HG03060 (cell line): ENCODE results near the gene MATCAP1.

Experiments
- ATAC-seq: cut with Tn5 transposase; IDR thresholded peaks from one replicate; pipeline ENCODE4 v1.9.1; 2021; ENCODE audit warnings: low read depth, moderate number of reproducible peaks; ENCODE audit not compliant: unreplicated experiment

MATCAP1 gene

DNA sequence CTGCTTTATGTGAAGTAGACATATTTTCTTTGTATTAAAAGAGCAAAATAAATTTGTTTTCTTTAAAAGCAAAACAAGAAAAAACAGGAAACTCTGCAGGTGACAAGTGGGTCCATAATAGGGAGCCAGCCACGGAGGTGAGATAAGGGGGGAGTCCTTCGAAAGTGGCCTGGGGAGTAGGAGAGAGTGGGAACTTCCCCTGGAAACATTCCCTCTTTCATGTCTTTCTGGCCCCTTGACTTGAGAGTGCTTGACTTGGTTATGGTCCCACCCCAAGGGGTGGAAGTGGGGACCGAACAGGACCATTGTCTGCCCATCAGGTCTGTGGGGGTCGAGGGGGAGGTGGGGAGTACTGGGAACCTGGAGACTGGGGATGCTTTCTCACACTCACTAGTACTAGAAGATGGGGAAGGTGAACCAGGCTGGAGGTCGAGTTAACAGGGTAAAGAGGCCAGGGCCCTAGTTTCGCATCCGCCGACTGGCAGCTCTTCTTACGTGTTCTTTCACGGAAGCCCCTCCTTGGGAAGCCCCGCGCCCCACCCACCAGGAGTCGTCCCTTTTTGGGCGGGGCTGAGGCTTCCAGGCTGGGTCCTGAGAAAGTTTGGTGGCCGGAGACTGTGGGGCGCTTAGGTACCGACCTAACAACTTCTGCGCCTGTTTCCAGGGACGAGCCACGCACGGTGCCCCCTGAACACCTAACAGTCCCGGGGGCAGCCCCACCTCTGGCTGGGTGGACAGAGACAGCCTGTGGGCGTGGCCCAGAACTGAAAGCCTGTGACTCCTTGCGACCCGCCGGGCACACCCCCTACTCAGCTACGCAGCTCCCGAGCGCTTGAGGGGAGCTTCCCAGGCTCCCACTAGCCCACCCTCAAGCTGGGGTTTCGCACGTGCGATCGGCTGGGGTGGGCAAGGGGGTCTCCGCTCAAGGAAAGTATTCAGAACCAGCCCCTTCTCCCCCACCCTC is 24.8 kb downstream of the MATCAP1 start:
- peak; percentile 31 for ATAC-seq

DNA sequence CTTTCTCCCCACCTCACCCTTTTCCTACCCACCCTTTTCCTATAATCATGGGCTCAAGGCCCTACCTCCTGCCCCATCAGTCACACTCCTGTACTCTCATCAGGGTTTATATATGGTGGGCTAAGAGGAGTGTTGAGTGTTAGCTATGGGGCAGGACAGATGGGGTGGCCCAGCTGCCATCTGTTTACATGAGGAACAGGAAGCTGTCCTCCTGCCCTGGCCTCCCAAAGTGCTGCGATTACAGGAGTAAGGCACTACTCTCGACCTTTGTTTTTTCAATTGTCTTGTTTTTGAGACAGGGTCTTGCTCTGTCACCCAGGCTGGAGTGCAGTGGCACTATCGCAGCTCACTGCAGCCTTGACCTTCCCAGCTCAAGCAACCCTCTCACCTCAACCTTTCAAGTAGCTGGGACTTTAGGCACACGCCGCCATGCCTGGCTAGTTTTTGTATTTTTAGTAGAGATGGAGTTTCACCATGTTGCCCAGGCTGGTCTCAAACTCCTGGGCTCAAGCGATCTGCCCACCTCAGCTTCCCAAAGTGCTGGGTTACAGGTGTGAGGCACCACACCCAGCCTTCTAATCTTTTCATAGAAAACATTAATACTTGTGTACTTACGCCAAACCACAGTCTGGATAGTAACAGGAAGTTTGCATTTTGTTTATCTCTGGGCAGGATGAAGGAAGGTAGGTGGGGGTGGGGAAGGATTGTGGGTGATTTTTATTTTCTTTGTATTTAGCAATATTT is 25.7 kb downstream of the MATCAP1 start:
- ATAC-seq, result no peak

DNA sequence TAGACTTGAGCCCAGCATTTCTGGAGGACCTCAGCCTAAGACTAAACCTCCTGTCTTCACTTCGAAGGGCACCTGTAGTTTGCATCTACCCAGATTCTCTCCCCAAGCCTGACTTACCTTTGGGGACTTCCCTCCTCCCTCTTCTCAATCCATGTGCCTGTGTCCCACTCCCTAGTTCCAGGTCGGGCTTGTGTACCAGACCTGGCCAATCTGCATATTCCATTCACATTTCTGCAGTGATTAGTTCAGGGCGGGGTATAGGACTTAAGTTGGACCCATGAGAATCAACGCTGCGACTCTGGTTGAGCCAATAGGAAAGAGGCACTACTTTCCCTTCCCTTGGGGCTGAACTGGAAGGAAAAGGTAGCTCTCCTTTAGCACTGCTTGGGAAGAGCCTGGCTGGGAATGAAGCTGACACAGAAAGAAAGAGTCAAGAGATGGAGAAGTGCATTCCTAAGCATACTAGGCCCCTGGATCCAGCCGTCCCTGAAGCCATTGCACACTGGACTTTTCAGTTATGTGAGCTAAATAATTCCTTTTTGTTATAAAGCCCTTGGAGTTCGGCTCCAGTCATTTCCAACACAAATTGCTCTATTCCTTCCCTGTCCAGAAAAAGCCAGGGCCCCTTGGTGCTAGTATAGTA is 26.5 kb downstream of the MATCAP1 start:
- ATAC-seq, result no peak

DNA sequence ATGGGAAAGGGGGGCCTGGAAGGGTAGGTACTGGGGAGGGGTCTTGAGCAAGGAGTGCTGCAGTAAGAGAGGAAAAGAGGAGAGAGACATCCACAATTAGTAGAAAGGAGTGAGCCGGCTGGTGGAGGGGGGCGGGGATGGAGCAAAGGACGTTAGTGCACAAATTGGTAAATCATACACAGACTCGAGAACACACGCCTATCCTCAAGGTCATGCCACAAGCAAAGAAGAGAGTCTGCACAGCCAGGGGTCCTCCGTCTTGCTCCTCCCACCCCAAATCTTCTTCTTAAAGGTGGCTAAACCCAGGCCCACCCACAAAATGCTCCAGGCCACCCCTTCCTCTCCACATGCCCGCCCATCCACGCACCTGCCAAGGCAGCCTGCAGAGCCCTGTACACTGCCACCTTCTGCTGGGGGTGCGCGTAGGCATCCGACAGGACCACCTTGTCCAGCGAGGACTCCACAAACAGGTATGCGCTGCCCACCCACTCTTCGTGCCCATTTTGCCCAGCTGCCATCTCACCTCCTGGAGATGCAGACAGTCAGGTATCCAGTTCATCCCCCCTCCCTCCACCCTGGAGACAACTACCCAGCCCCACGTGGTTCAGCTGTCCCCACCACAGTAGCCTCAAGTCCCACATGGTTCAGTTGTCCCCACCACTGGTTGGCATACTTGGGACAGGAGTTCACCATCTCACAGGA is 27.5 kb downstream of the MATCAP1 start:
- no peak for ATAC-seq

DNA sequence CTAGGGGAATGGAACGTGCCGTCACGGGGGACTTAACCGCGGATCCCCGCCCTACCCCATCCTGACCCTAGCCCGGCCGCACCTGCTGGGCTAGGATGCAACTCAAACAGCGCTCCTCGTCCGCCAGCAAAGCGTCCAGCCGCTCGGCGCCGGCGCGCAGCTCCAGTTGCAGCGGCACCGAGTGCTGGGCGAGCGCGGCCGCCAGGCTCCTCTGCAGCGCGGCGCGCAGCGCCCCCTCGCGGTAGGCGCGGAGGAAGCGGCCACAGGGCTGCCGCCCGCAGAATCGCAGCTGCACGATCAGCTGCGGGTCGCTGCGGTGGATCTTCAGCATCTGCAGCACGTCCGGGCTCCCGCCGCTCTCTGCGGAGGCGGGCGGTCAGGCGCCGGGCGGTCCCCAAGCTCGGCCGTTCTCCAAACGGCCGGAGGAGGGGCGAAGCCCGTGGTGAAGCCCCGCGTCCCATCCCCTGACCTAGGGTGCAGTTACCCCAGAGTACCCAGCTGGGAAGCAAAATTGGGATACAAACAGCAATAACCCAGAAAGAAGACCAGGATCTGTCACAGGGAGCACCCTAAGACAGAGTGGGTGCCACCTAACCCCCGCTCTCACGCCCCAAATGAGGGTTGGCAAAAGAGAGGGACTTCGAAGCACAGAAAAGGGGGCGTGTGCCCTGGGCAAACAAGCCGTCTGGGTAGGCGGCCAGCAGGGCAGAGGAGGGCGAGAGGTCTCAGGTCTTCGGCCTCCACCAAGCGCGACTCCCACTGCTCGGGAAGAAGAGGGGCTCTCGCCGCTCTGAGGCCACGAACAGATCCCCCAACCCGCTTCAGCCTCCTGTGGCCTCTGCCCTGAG is 28.2 kb downstream of the MATCAP1 start:
- no peak for ATAC-seq

DNA sequence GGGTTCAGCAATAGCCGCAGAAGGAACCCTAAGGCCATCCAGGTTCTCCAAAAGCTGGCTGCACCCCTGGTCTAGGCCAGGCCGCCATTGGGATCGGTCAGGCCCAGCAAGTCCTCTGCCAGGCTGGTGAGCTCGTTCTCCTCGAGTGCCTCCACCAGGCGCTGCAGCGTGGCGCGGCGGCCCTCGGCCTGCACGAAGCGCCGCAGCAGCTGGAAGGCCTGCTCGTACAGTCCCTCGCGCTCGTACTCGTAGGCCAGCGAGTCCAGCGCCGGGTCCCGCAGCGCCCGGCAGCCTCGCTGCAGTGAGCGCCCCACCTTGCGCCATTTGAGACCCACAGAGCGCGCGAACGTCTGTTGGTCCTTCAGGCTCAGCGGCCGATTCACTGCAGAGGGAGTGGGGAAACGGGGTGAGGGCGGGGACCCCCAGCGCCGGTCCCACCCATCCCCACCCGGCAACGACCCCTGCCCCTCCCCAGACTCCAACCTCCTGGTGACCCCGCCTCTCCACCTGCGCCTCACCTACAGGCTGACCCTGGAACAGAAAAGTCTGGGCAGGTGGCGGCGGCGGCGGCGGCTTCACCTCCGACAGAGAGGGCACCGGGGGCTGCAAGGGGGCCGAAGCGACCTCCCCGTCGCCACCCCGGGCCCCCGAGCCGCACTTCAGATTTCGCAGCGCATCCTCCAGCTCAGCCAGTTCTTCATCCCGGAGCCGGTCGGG is 29.0 kb downstream of the MATCAP1 start:
- ATAC-seq, result no peak

DNA sequence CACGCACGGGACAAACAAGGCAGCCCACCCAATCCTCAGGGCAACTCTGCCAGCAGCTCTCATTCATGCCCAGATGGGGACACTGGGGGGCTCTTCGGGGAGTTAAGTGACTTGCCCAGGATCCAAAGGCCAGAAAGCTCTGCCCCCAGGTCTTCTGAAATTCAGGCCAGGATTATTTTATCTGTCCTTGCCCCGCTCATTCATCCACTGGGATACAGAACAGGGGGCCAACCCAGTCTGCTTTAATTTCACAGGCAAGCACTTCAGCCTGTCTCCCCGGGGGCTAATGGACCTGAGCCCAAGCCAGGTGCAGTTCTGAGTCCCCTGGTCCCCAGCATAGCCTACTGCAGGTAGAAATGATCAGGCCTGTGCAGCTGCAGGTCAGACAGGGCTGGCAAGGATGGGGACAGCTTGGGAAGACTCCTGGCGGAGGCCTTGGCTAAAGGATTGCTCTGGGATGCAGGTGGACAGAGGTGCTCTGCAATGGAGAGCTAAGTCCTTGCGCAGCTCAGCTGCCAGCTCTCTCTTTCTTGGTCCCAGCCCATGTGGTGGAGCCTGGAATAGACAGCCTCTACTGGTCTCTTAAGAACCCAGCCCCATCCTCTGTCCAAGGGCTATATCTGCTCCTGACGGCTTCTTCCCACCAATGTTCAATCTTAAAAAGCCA is 32.2 kb downstream of the MATCAP1 start:
- no peak for ATAC-seq

DNA sequence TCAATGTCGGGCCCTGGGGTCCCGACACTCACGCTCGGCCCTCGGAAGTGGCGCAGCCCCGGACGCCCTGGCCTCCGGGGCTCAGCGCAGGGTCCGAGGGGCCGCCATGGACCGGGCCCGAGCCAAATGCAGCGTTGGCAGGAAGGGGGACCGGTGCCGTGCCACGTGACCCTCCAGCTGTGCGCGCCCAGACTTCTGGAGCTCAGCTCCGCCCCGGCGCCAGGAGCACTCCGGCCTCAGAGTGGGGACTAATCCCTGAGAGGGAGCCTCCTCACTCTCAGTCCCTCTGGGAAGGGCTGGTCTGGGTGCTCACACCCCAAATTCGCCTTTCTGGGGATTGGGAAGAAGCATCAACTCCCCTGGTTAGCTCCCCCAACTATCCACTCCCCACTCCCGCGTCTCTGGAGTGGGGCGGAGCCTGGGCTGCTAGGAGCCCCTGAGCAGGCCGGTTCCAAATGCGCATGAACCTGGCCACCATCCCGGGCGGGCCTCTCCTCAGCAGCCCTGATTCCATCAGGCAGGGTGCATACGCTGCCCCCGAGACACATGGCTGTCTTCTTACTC is 32.8 kb downstream of the MATCAP1 start, which contains the start of gene B3GNT9:
B3GNT9 (minus strand) TSS at position 166 of the 564 bp plus-strand sequence. CDS start 513 bp downstream, outside the sequence.
- no peak for ATAC-seq

DNA sequence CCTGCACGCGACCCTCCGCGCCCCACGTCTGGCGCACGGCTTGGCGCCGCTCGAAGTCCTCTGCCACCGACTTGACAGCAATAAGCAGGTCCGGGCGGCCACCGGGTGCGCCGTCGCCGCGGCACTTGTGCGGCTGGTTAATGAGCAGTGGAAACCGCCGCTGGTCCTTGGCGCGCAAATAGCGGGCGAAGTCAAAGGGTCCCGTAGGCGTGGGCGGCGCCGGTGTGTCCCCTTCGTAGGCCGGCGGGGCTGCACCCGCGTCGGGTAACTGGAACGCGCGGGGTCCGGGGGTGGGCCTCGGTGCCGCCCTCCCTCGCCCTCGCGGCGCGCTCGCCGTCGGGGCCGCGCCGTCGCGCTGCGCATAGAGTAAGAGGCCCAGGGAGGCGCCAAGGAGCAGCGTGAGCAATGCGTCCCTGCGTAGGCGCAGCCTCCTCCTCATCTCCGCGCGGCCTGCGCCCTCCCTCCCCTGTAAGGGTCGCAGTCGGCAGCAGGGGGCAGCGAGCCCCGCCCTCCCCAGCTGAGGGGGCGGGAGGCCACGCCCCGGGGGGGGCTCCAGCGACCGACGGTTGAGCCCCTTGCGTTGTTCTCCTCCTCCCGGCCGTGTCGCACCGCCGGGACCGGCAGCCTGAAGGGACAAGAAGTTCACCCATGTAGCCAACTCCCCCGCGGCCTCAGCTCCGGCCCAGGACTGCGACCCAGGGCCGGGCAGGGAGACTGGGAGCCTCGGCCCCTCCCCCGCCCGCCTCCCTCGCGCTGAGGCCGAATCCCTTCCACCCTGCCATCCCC is 33.5 kb downstream of the MATCAP1 start:
- no peak for ATAC-seq

DNA sequence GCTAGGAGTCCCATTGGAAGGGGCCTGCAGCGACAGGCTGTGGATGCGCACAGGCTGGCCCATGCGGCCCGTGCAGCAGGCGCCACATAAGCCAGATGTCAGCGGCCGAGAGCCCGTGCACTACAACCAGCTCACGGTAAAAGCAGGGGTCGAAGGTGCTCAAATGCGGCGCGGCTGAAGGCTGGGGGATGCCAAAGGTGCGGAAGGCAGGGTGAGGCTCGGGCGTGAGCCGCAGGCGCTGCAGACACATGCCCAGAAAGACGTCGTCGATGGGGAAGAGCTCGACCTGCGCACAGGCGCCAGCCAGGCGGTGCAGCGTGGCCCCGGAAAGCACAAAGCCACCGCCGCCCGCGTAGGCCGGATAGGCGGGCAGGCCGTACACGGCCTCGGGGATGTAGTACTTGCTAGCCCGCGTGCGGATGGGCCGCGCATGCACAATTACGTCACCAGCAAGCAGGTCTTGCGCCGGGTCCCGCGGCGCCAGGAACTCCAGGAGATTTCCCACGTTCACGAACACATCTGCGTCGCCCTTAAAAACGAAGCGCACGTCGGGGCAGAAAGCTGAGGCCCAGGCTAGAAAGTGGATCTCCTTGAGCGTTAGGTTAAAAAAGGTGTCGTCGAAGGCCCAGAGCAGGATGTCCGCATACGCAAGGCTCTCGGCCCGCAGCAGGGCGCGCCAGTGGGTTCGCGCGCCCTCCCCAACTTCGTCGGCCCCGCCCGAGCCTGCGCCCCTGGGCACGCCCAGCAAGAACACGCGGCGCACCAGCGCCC is 34.3 kb downstream of the MATCAP1 start:
- ATAC-seq, result no peak

DNA sequence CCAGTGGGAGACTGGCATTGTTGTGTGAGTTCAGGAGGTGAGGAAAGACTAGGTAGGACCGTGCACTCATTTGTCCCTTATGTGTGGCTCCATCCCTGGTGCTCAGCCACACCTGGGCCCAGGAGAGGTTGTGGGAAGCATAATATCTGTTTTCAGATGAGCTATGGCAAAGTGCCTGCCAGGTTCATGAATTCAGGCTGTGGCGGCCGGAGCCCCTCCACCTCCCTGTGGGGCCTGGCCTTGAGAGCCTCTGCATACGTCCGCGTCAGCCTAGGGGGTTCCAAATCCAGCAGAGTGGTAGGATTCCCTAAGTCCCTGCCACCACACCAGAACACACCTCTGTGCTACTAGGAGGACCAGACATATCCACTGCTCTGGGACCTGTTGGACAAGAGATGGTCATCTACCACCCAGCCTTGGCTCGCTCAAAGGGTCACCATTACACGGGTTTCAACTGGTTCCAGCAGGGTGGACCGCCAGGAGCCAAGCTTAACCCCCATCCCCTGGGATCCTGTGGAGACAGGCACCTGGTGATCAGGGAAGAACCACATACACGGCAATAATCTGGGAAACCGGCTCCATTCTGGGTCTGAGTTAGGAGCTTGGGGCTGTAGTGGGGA is 35.0 kb downstream of the MATCAP1 start:
- ATAC-seq, result no peak

DNA sequence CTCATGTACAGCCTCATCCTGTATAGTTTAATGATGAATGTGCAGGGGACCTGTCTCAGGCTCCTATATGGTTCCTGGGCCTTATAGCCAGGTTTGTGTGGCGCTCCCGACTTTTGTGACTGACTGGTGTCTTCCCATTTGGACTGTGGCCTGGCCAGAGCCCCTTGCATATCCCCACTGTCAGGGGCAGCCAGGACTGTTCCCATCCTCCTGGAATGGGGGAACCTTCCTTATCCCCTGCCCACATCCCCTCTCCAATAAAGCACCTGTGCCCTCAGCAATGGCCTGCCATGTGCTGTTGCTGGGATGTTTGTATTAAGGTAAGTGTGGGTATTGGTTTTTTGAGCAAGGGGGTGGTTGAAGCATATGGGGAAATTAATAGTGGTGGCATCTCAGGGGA is 35.5 kb downstream of the MATCAP1 start:
- ATAC-seq, result no peak

DNA sequence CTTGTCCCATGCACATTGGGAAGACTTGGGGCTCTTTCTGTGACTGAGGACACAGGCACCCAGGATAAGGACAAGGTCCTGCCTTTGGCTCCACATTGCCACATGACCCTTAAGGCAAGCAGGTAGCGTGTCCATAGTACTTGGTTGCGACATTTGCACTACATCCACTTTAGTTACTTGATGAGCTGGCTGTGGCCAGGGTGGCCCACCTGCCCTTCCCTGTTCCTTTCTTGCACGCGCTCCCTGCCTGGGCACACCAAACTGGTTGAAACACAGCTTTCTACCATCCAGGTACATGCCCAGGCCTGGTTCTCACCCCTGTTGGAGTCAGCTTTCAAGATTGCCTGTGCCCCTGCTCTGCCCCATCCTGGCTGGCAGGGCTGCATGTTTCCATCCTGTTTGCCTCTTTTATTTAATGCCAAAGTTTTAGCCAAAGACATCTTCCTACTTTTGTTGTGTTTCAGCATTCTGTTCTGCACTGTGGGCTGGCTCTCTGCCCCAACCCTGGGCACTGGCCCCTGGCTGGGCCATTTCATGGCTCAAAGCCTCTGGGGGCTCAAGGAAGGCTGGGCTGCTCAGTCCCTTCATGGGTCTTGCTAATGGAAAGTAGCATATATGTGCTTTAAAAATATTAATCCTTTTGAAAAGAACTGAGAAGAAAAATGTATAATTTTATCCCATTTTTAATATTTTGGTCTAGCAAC is 36.2 kb downstream of the MATCAP1 start:
- ATAC-seq, result no peak

DNA sequence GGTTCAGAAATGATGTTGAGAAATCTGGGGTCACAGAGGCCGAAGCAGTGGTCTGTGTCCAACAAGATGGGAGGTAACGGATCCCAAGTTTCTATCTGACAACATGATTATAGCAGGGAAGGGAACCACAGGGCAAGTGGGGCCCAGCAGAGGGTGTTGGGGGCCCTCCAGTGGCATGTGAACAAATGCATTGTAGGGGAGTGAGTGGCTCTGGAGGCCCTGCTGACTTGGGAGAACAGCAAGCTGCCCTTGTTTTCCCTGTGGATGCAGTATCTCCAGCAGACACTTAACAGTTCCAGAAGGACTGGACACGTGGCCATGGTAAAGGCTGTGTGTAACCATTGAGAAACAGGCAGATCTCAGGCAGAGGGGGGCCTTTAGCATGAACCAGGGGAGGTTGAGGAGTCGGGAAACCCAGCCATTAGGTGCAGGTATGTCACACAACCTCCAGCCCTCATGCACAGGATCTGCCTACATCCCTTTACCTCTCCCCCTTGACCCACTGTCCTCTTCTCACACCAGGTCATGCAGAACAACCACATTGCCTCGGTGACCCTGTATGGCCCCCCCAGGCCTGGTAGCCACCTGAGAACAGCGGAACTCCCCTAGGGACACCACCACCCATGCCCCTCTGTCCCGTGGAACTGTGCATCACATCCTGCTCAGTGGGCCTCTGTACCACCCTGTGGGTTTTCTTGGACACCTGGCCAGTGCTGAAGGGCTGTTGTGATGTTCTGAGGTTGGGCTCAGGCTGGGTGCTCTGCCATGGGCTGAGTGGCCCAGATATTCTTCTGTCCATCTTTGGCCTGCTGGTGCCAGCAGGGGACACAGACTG is 37.0 kb downstream of the MATCAP1 start:
- ATAC-seq, result no peak

DNA sequence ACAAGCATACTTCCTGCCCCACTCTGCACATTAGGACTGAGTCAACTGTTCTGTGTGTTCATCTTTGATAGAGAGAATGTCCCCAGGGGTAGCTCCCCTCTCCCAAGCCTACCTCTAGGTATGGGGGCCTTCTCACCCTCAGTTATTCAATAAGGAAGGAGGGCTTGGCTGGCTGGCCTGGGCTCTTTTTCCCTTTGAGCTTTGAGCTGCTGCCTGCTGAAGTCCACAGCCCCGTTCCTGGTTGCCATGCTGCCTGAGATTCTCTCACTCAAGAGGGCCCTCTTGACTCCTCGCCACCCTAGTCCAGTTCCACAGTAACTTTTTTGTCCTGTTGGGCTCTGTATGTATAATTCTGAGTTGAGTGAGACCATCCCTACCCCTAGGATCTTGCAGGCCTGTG is 38.0 kb downstream of the MATCAP1 start:
- no peak for ATAC-seq
